Brain microvascular endothelial cell (primary cell): ENCODE data around the gene HOXC4.

Experiments
- DNase-seq: peaks from one replicate; pipeline ENCODE4 v3.0.0-alpha.2; 2020
- H3K27ac ChIP-seq: fragments of 250-450 bp; sonication (Bioruptor Pico); 2 replicates; pipeline ENCODE4 v1.5.1; 2020; ENCODE audit warnings: mild to moderate bottlenecking, moderate library complexity
- H3K27me3 ChIP-seq: fragments of 250-450 bp; sonication (Bioruptor Pico); replicated peaks from 2 replicates; pipeline ENCODE4 v1.5.1; 2020; ENCODE audit warnings: mild to moderate bottlenecking
- H3K36me3 ChIP-seq: fragments of 250-450 bp; sonication (Bioruptor Pico); replicated peaks from 2 replicates; pipeline ENCODE4 v1.5.1; 2020; ENCODE audit warnings: mild to moderate bottlenecking
- H3K4me3 ChIP-seq: 2 replicates; pipeline ENCODE4 v1.5.1; 2011; ENCODE audit warnings: low read depth, mild to moderate bottlenecking, control low read depth, low read length, moderate library complexity
- CTCF ChIP-seq: IDR thresholded peaks from 2 replicates; pipeline ENCODE4 v1.5.1; 2011; ENCODE audit warnings: low read depth, mild to moderate bottlenecking, moderate library complexity, low read length, control low read depth, inconsistent platforms; ENCODE audit errors: missing control alignments
- in situ Hi-C: cut with HindIII; loops from 2 replicates; pipeline ENCODE4 v1.10.0; 2017; ENCODE audit warnings: low sequenced_read_pairs, low pct_ligation_motif_present

HOXC4 gene

GRCh38 chr12:54027442-54027786, 26.2 kb upstream of the HOXC4 start:
- in situ Hi-C loops = no loop called here
- no peak overlapping the region for H3K4me3 ChIP-seq
- H3K27ac ChIP-seq = no peak overlapping the region
- peaks cover 95% of the 10 kb centered on the region for H3K27me3 ChIP-seq
- no peak for DNase-seq
- H3K36me3 ChIP-seq = no peaks in the 10 kb centered on the region
- TF ChIP-seq CTCF = no peak

- H3K27me3 ChIP-seq = peaks cover 94% of the 10 kb centered on the region
- in situ Hi-C loops = no loop called here
- H3K36me3 ChIP-seq = no peaks in the 10 kb centered on the region
- no peak within 1 kb of the TSS for H3K4me3 ChIP-seq
- no peak for TF ChIP-seq CTCF
- H3K27ac ChIP-seq = no peak within 1 kb of the TSS
- DNase-seq = no peak
These were observed 25.1 kb upstream of the HOXC4 start, which contains the start of gene HOXC6 for GRCh38 chr12:54028314-54029201. TSS of gene HOXC6 (plus strand) at chr12:54028440. CDS start at chr12:54028522, 82 bp downstream.

- TF ChIP-seq CTCF = no peak
- DNase-seq = no peak
- in situ Hi-C loops = no loop called here
- no peak overlapping the region for H3K4me3 ChIP-seq
- no peak overlapping the region for H3K27ac ChIP-seq
- peaks cover 94% of the 10 kb centered on the region for H3K27me3 ChIP-seq
- no peaks in the 10 kb centered on the region for H3K36me3 ChIP-seq
These were observed 23.9 kb upstream of the HOXC4 start for GRCh38 chr12:54029529-54030441.

- in situ Hi-C loops = no loop called here
- peaks cover 93% of the 10 kb centered on the region for H3K27me3 ChIP-seq
- no peak for DNase-seq
- TF ChIP-seq CTCF = no peak
- H3K36me3 ChIP-seq = no peaks in the 10 kb centered on the region
- H3K27ac ChIP-seq = no peak overlapping the region
- H3K4me3 ChIP-seq = no peak overlapping the region
These were observed 23.2 kb upstream of the HOXC4 start for GRCh38 chr12:54030442-54030801.

- Histone ChIP-seq H3K4me3 (no peak overlapping the region), H3K27me3 (peaks cover 93% of the 10 kb centered on the region), H3K27ac (no peak overlapping the region), H3K36me3 (no peaks in the 10 kb centered on the region)
- in situ Hi-C loops = no loop called here
- no peak for TF ChIP-seq CTCF
- no peak for DNase-seq
These were observed 22.7 kb upstream of the HOXC4 start for GRCh38 chr12:54030889-54031471.
